ENCODE results near the gene ATXN7L1.
"Not testable (repeated sequence)": the region's sequence is repeated elsewhere in the genome, so short reads cannot be mapped to it uniquely, and the experiment has no call there.

ATXN7L1 gene

DNA sequence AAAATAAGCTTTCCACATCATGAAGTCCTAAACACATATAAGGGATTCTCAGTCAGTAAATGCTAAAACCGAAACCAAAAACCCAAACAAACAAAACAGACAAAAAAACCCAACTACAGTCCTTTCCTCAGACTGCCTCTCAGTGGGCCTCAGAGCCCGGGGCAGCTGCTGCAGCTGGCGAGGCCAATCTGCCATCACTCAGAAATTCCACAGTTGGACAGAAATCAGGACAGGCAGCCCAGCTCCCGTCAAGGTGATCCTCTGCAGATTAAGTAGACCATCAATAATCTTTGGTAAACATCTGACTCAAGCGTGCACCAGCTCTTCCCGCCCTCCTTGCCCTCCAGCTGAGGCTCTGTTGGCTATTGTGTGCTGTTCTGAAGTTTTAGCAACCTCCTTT lies 142.2 kb downstream of the ATXN7L1 start:
- no peak for DNase-seq

DNA sequence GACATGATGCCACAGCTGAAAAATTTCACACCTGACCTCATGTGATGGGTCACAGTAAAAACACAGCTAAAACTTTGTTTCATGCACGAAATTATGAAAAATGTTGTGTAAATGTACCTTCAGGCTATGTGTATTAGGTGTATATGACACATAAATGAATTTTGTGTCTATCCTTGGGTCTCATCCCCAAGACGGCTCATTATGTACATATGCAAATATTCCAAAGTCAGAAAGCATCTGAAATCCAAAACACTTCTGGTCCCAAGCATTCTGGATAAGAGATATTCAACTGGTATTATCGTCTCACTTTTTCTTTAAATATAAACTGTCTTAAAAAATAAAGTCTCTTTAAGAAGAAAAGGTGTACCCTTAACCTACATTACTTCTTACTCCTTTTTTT lies 145.4 kb downstream of the ATXN7L1 start:
- no peak for DNase-seq

DNA sequence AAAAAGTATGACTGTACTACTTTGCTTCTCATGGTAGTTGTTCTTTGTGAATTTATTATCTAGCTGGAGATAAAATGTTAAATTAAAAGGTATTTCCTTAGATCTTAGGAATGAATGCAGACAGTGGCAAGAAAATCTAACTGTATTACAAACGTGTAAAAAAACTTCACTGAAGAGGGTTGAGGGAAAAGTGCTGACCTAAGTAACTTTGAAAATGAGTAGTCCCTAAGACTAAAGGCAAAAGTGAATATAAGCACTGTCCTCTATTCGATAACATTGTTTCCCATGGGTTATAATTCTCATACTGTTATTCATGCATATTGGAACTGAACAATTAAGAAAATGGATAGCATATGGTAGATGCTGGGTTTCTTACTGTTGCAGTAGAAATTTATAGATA lies 148.4 kb downstream of the ATXN7L1 start:
- DNase-seq: no peak

DNA sequence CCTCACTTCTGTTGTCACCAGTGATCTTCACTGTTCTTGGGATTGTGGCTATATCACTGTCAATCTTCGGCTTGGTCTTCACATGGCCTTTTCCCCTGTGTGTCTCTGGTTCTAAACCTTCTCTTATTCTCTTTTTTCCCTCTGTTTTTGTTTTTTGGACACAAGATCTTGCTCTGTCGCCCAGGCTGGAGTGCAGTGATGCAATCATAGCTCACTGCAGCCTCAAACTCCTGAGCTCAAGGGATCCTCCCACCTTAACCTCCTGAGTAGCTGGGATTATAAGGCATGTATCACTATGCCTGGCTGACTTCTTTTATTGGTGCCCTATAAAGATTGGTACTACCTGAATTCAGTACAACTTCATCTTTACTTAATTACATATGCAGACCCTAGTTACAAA lies 151.7 kb downstream of the ATXN7L1 start:
- no peak for DNase-seq

DNA sequence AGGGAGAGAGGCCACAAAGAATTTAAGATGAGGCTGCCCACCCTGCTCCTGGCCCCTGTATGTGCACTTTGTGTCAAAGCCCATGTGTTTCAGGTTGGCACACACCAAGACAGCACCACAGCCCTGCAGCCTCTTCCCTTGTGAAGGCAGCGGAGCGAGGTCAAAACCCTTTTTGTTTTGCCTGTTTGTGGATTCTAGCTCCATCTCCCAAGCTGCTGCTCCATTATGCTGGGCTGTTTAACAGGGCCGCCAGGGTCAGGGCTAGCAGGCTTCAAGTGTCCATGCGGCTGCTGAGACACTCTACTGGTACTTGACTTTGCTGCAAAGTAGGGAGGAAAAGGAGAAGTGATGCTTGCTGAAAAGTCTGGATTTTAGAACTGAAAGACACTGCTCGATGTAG lies 152.8 kb downstream of the ATXN7L1 start:
- DNase-seq: no peak

DNA sequence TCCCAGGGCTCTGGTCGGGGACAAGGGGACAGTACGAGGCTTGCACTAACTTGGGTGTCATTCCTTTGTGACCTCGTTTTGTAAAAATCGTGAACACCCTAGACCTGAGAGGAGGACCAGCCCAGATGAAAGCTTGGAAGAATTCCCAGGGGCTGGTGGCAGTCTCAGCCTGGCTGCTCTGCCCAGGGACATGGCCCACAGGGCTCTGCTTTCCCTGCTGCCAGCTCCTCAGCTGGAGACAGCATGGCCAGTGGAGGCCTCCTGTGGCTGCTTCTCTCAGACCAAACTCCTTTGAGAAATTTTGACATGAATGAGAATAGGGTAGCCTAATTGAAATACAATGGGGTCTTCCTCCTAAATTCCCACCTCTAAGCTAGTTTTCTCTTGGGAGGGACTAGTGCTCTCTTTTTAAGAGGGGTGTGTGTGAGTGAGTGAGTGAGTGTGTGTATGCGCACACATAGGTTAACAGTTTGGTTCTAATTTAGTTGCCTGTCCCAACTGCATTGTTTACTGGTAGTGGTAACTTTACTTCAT lies 154.8 kb downstream of the ATXN7L1 start:
- DNase-seq: no peak

DNA sequence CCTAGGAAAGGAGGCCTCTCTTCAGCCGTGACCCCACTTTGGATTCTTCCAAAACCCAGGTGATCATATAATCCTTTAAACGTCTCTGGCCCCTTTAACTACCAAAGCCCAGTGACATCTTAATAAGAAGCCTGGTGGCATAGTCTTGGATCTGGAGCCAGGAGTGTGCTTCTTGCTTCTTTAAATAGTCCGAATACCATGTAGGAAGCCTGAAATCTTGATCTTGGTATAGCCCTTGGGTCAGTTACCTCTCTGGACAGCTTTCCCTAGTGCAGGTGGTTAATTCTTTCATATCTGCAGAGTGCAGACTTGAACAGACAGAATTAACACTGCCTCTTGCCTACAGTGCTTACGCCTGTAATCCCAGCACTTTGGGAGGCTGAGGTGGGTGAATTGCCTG lies 156.5 kb downstream of the ATXN7L1 start:
- DNase-seq: no peak

DNA sequence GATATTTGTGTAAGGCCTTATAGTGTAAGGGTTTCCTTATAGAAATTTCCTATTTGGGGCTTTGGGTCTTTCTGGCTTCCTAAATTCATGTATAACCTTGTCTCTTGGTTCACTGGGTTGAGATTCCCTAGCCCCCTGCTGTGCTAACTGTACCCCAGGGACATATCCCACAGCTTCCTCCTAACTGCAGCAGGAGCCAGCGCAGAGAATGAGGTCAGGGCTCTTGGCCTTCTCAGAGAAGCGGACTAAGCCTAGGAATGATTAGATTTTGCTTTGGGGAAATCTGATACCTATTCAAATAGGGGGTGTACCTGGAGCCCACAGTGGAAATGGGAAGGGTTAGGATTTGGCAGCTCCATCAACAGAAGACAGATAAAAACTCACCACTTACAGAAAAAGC lies 157.0 kb downstream of the ATXN7L1 start:
- peak; percentile 27 for DNase-seq

DNA sequence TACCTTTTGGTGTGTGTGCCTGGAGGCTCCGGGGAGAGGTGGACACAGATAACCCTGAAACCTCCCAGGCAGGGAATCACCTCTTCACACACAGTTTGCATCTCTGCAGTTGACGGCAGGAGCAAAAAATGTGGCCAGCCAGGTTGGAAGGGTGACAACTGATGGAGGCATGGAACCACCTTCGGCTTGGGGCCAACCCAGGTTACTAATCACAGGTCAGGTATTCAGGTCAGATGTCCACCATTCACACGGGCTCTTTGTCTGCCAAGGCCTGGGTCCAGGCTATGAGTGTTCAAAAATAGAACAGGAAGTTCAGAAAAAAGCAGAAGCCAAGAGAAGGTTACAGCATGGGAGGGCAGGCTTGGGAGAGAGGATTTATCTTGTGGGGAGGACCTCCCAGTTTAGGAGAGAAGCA lies 157.9 kb downstream of the ATXN7L1 start:
- no peak for DNase-seq

DNA sequence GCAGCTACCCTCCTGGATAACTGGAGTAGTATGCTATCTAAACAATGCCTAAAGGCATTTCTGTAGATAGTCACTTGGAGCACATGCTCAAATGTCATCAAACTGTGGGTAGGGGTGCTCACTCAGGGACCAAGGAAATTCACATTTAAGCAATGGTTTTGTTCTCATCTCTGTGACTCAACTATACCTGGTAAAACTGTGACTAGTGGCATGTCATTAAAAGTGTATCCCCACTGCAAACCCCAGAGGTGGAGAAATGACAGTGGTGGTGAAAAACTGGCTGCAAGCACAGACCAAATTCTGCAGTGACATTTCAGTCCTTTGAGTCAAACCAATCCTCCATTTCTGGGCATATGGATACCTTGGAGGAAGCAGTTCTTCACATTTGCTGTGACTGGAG lies 160.9 kb downstream of the ATXN7L1 start:
- no peak for DNase-seq

DNA sequence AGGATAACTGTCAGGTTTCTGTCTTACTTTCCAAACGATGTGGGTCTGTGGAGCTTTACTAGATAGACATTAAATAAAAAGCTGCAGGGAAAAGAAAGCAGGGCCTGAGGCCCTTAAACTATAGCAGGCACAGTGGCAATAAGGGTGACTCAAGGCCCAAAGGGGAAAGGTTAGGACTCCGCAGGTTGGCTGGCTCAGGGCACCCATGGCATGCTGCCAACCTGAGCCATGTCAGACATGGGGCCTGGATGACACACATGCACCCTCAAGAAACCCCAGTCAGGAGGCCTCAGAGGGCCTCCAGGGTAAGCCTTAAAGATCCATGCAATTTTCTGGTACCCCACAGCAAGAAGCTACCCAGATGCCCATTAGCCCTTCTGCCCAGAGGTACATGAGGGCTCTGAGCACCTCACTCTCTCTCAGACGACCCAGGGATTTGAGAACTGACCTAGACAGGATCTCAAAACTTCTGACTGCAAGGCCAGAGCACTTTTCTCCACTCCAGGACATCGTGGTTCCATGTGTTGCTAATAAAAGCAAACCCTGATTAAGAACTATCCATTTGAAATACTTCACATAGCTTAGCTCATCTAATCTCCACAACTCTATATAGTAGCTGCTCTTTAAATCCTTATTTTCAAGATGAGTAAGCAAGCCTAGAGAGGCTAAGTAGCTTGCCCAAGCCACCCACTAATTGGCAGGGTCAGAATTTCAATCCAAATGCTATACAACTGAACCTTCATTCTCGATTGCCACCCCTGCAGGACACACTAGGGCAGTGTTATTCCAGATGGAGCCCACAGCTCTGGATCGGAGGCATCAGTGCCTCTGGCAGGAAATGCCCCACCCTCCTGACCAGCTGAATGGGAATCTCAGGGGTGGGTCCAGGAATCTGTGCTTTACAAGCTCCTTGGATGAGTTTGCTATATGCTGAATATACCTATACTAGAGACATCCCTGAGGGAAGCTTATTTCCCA lies 162.6 kb downstream of the ATXN7L1 start:
- DNase-seq: peak; percentile 27

DNA sequence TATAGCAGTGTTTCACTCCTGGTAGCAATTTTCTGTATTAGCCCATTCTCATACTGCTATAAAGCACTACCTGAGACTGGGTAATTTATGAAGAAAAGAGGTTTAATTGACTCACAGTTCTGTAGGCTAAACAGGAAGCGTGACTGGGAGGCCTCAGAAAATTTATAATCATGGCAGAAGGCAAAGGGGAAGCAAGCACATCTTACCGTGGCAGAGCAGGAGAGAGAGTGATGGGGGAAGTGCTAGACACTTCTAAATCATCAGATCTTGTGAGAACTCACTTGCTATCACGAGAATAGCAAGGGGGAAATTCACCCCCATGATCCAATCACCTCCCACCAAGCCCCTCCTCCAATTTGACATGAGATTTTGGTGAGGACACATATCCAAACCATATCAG lies 163.5 kb downstream of the ATXN7L1 start:
- DNase-seq: no peak

DNA sequence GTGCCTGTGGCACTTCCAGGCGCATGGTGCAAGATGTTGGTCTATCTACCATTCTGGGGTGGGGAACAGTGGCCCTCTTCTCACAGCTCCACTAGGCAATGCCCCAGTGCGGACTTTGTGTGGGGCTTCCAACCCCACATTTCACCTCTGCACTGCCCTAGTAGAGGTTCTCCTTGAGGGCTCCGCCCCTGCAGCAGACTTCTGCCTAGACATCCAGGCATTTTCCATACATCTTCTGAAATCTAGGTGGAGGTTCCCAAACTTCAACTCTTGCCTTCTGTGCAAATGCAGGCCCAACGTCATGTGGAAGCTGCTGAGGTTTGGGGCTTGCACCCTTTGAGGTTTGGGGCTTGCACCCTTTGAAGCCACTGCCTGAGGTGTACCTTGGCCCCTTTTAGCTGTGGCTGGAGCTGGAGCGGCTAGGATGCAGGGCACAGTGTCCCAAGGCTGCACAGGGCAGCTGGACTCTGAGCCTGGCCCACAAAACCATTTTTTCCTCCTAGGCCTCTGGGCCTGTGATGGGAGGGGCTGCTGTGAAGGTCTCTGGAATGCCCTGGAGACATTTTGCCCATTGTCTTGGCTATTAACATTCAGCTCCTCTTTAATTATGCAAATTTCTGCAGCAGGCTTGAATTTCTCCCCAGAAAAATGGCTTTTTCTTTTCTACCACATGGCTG lies 164.5 kb downstream of the ATXN7L1 start:
- DNase-seq: no peak

DNA sequence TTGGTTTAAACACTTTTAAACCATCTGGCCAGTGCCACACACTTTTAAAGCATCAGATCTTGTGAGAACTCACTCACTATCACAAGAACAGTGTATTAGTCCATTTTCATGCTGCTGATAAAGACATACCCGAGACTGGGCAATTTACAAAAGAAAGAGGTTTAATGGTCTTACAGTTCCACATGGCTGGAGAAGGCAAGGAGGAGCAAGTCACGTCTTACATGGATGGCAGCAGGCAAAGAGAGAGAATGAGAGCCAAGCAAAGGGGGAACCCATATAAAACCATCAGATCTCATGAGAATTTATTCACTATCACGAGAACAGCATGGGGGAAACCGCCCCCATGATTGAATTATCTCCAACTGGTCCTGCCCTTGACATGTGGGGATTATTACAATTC lies 165.7 kb downstream of the ATXN7L1 start:
- DNase-seq: not testable (repeated sequence)

DNA sequence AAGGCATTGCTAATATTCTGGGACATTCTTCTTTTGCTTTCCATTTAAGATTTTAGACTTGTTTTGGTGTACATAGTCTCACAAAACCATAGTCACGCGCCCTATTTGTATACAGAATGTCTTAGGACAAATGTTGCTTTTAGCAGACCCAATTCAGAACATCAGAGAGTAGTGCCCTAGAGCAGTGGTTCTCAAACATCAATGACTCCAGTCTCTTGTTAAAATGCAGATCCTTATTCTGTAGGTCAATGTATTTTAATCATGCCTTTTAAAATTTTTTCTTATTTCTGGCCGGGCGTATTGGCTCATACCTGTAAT lies 167.7 kb downstream of the ATXN7L1 start:
- no peak for DNase-seq

DNA sequence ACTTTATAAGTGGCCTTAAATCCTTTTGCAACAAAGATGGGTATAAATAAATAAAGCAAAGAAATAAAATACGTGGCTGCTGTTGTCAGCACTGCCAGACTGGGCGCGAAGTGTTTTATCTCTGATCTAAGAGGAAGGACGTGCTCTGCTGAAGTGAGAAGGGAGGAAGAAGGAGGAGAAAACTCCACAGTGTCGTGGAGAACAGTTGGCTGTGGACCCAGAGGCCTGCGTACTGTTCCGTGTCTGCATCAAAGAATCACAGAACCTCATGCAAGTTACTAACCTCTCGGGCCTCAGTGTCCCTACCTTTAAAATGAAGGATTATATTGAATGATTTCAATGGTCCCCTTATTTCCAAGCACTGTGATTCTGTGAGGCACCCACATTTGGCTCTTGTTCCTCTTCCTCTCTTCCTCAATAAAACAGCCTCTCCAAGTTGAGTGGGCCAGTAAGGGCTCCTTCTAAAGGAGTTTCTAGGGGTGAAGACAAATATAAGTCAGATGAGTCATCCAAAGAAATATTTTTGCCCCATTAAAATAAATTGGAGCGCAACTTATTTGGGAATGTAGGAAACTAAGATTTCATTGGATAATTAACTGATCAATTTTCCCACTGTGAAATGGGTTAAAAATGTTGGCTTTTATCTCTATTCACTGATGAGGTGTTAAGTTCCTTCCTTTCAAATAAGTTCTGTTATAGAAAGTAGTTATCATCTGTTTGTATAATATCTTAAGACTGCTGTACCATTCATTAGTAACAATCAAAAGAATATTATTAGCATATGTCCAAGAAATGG lies 168.2 kb downstream of the ATXN7L1 start:
- DNase-seq: no peak

DNA sequence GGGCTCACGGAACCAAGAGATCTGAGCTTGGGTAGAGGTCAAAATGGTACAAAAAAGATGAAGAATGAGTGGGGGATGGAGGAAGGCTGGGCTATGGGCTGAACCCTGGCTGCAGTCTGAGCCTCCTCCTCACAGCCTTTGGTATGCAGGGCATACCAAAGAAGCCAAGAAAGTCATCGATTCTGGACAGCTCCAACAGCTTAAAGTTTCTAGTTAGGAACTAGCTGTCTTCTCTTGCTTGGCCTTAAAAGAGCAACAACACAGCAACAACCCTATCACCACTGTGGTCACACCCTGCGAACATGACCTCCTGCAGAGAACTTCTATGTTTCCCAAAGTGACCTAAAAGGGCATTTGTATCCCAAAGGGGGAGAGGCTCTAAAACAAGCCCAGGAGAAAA lies 169.0 kb downstream of the ATXN7L1 start:
- DNase-seq: no peak

DNA sequence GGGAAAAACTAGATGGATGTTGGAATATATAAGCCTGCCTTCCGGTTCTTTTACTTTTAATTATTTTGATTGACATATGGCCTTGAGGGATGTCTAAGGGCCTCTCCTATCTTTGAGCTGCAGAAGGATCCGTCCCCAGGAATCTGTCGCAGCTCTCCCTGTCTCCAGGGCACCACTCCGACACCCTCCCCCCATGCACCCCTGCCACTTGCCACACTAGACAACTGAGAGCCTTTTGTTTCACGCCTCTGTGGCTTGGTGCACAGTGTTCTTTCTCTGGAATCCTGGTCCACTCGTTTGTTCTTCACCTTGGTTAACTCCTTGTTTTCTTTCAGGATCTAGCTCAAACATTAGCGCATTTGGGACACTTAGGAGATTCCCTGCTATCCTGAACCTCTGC lies 171.0 kb downstream of the ATXN7L1 start:
- no peak for DNase-seq

DNA sequence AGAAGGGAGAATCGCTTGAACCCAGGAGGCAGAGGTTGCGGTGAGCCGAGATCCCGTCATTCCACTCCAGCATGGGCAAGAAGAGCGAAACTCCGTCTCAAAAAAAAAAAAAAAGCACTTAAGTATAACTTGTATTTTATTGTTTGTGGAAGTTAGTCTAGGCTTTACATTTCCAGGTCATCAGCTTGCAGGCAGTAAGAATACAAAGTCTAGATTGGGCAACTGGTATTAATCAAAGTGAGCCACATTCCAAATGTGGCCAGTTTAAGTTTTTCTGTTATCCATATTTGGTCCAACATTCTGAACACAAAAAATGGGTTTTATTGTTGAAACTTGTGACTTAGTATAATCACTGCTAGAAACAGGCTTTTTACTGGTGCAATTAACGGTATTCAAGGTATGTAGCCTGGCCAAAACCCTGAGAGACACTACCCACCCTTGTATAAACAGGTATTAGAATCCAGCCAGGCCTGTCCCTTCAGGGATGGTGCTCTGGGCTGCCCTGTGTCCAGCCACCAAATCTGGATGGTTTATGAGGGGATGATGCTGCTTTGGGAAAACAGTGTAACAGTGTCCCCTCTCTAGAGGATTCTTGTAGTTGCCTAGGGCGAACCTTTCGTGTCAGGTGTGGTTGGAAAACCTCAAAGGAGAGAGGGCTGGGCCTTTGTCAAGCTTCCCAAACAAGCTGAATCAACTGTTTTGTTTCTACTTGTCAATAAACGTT lies 173.0 kb downstream of the ATXN7L1 start:
- DNase-seq: no peak

DNA sequence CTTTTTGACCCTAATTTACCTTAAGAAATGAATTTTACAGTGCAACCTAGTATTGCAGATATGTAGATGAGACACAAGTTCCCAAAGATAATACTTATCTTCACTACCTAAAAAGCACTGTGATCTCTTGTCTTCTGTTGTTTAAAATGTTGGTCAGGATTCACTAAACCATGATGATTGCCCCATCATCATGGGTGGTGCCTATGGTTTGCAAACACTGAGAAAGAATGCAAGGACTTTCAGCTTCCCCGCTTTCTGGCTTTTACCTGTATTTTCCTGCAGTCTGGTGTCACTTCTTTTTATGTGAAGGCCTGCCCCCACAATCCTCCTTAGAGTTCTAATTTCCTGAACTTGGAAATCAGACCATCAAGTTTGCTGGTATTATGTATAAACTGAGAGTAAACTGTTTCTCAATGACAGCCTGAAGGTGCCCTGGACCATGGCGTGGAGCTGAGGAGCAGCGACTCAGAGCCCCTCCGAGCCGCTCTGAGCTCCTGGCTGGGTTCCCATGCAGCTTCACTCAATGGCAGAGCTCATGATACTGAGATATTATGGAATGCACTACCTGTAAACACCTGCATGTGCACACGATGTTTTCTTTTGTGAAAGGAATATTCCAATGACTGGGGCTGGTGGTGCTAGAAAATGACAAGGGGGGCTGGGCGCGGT lies 176.7 kb downstream of the ATXN7L1 start:
- no peak for DNase-seq

DNA sequence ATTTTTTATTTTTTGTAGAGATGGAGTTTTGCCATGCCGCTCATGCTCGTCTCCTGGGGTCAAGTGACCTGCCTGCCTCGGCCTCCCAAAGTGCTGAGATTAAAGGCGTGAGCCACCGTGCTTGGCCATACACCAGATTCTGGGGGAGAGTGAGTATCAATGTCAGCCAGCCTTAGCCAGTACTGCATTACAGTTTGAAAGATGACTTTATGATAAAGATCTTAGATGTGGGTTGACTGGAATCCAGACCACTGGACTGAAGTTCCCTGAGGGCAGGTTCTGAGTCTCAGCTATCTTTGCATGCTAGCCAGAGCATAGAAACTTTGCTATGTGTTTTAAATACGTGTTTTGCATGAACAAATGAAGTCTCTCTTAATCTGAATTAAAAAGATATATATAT lies 177.9 kb downstream of the ATXN7L1 start:
- no peak for DNase-seq

DNA sequence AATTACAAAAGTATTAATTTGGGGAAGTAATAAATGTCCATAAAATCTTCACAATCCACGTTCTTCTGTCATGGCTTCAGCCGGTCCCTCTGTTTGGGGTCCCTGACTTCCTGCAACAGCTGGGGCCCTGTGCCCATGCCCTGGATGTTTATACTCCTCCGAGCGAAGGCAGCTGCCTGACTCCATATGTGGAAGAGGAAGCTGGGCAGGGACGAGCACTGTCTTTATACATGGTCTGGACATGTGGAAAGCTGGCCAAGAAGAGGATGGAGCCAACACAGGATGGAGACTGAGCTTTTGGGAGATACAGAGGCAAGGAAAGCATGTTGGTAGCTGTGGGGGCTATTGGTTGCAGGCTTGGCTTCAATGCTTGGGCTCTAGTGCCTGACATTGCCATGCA lies 178.6 kb downstream of the ATXN7L1 start:
- DNase-seq: no peak
